Activated naive CD4-positive, alpha-beta T cell treated with Interleukin-2 at 50 U/mL for 16 hours (primary cell): ENCODE results near the gene UBASH3A.

Experiments
- DNase-seq: peaks from one replicate; pipeline ENCODE4 v3.0.0-alpha.2; 2020

Gene UBASH3A, protein sequence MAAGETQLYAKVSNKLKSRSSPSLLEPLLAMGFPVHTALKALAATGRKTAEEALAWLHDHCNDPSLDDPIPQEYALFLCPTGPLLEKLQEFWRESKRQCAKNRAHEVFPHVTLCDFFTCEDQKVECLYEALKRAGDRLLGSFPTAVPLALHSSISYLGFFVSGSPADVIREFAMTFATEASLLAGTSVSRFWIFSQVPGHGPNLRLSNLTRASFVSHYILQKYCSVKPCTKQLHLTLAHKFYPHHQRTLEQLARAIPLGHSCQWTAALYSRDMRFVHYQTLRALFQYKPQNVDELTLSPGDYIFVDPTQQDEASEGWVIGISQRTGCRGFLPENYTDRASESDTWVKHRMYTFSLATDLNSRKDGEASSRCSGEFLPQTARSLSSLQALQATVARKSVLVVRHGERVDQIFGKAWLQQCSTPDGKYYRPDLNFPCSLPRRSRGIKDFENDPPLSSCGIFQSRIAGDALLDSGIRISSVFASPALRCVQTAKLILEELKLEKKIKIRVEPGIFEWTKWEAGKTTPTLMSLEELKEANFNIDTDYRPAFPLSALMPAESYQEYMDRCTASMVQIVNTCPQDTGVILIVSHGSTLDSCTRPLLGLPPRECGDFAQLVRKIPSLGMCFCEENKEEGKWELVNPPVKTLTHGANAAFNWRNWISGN

DNA sequence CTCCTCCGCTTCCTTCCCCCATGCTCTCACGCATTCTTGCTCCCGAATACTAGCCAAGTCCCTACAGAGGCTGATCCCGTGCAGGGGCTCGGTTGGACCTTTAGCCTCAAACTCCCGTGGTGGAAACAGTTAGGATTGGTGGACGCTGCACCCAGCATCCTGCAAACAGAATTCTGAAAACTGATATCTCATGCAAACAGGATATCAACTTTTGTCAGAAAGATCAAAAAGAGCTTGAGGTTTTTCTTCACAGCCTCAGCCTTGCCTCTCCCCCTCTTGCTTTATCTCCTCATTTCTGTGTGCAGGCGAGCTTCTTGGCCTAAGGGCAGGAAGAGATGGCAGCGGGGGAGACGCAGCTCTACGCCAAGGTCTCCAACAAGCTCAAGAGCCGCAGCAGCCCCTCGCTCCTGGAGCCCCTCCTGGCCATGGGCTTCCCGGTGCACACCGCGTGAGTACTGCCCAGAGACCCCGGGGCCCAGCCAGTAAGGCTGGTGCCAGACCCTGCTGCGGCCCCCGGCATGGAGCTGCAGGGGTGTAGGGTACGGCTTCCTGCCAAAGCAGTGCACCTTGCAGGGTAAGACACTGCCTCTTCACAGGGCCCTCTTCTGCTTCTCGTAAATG, at the start of gene UBASH3A:
Gene UBASH3A (plus strand): TSS at position 292 of the 621 bp plus-strand sequence. CDS start 44 bp downstream, at position 336.
- peak; percentile 41 for DNase-seq

DNA sequence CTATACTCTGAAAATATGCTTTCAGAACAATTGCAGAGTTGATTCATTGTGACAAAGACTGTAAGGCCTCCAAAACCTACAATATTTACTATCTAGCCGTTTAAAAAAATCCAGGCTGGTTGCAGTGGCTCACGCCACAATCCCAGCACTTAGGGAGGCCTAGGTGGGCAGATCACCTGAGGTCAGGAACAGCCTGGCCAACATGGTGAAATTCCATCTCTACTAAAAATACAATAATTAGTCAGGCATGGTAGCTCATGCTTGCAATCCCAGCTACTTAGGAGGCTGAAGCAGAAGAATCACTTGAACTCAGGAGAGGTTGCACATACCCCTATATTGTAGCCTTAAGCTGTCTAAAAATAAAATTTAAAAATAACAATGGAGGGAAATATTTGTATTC, 47.7 kb upstream of the UBASH3A start:
- no peak for DNase-seq

DNA sequence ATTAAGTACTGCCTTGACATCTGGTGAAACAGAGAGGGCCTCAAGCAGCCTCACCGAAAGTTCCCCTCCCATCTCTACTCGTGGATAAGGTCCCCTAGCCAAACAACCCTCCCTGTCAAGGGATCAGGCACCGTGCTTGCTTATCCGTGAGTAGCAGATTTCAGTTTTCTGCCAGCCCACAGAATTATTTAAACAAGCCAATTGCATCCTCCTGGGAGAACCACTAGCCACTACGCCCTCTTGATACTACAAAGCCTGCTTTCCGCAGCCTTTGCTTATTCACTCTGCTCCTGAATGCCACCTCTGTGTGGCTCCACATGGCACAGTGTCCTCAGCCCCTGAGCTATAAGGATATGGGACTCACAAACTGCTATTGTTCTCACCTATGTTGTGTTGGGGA, 47.1 kb upstream of the UBASH3A start:
- DNase-seq: no peak

DNA sequence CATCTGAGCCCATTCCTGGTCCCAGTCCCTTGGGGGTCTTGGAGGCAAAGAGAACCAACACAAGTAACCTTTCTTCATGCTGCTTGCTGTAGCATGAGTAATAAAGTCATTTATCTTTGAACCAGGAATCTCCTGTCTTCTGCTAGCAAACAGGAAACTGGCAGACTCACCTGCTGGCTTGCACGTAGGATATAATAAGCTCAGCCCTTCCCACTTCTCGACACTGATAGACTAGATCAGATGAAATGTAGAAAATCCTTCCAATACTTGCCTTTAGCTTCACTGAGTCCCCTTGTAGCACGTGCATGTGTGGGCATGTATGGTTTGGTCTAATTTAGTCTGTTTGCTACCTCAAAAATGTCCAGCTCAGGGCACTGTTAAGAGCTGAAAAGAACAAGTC, 46.4 kb upstream of the UBASH3A start:
- no peak for DNase-seq

DNA sequence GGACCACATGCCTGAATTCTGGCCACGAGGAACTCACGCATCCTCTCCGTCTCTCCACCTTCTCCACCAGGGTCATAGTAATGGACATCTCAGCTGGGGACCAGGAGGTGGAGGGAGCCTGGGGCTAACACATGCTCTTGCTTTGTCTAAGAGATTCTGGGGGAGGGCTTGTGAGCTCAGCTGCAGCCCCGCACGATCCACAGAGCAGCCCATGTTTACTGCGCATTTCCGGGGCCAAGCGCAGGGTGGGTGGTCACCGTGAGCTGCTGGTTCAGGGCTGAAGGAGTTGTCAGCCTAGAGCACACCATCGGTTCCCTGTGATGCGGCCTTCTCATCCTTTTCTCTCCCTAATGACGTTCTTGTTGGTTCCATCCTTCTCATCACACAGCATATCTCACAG, 45.4 kb upstream of the UBASH3A start:
- DNase-seq: no peak

DNA sequence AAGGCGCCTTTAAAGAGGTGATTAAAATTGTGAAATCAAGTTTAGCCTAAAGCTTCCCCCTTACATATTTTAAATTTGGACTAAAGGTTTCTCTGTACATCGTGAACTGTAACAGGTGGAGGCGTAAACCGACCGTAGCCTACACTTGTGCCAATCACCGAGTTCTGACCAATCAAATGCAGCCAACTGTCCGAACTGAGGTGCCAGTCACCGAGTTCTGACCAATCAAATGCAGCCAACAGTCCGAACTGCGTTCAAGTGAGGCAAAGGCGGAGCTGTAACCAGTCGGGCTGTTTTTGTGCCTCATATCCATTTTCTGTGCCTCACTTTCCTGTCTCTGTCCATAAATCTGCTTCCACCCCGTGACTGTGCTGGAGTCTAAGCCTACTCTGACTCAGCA, 44.8 kb upstream of the UBASH3A start:
- no peak for DNase-seq

DNA sequence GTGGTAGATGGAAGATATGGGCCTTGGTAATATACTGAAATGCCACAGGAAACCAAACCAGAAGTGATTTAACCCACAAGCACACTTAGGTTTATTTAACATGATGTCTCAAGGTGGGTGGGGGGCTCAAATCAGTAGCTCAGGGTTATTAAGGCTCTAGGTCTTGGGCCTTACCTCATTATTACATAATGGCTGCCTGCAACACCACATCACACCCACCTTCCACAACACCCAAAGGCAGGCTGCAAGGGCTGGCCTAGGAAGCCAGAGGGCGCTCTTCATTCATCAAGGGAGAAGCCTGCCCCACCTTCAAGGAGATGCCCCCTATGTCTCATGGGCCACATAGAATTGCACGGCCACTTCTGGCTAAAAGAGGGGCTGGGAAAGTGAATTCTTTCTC, 43.4 kb upstream of the UBASH3A start:
- DNase-seq: peak; percentile 15

DNA sequence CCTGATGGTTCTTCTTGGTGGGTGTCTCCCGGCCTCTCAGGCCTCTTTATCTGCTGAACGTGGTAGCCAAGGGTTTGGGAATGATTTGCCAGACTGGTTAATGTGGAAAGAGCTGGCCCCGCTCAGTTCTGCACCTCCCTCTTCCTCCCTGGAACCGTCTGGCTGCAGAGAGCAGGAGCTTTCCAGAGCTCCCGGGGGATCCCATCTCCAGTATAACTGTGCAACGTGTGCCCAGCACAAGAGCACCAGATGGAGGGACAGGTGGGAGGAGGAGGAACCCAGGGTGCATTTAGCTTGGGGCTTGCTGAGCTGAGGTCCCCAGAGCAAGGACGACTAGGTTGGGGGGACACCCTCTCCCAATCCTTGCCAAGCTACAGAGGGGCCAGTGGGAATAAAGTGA, 42.4 kb upstream of the UBASH3A start:
- no peak for DNase-seq

DNA sequence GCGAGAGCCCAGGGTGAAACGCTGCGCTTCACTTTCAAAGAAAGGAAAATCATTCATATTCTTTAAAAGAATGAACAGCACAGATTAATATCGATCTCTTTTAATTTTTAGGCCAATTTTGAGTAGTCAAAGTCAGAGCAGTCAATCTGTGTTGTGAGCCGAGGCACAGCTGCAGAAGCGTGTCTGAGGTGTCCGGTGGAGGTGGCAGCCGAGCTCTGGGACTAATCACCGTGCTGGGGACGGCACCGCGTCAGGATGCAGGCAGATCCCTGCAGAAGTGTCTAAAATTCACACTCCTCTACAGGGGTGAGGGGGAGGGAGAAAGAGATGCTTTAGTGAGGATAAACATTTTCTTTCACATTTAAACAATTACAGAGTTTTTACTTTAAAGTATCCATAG, 41.5 kb upstream of the UBASH3A start:
- DNase-seq: no peak

DNA sequence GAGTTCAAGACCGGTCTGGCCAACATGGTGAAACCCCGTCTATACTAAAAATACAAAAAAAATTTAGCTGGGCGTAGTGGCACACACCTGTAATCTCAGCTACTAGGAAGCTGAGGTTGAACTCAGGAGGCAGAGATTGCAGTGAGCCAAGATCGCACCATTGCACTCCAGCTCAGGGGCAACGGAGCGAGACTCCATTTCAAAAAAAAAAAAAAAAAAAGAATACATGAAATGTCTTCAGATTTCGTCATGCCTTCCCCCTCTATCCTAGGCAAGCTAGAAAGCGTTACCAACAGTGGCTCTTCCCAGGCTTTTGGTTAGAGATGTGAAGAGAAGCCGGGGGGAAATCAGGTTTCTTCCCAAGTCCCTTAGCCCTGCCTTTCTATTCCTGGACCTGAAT, 41.0 kb upstream of the UBASH3A start:
- no peak for DNase-seq

DNA sequence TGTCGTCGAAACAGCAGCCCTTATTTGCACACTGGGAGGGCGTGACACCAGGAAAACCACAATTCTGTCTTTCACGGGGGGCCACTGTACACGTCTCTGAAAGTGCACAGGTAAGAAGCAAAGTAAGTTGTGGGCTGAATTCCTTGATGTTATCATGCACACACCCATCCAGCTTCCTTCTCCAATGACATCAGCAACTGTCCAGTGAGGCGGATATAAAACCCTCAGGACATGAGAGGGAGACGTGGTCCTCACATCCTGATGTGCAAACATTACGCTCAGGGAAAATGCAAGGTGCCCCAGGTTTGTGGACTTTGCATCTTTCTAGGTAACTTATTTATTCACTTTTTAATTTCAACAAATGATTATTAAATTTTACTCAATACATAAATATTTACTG, 40.4 kb upstream of the UBASH3A start:
- no peak for DNase-seq

DNA sequence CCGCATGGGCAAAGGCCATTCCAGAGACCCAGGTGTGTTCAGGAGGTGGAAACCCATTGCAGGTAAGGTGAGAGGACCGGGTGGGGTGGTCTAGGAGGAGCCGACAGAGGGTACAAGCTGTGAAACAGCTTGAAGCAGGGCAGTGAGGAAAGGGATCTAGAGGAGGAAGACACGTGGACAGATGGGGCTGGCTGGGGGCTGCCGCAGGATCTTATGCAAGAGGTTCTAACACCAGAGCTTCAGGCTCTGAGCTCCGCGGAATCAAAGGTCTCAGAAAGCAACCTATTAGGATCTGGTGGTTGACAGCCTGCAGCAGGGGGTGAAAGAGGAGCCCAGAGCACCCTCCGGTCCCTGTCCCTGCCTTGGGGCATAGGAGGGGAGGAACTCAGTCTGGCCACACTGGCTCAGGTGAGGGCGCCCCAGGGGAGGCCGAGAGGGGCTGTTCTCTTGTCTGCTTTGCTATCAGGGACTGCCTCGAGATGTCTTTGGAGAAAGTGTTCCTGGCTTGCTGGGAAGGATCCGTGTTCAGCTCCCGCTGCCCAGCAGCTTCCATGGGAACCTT, 39.3 kb upstream of the UBASH3A start:
- no peak for DNase-seq

DNA sequence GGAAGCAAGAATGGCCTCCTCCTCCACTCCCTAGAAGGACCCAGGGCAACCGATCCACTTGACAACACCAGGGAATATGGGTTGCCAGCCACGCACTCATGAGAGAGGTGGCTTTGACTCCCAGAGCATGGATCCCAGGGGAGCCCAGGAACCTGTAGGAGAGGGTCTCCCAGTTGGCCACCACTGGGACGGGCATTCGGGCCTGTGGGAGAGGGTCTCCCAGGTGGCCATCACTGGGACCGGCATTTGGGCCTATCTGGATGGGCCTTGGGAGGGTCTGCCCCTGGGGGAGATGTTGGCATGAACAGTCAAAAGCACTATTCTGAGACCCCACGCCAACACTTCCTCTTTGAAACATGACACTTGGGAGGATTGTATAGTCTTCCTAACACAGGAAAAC, 37.9 kb upstream of the UBASH3A start:
- DNase-seq: no peak

DNA sequence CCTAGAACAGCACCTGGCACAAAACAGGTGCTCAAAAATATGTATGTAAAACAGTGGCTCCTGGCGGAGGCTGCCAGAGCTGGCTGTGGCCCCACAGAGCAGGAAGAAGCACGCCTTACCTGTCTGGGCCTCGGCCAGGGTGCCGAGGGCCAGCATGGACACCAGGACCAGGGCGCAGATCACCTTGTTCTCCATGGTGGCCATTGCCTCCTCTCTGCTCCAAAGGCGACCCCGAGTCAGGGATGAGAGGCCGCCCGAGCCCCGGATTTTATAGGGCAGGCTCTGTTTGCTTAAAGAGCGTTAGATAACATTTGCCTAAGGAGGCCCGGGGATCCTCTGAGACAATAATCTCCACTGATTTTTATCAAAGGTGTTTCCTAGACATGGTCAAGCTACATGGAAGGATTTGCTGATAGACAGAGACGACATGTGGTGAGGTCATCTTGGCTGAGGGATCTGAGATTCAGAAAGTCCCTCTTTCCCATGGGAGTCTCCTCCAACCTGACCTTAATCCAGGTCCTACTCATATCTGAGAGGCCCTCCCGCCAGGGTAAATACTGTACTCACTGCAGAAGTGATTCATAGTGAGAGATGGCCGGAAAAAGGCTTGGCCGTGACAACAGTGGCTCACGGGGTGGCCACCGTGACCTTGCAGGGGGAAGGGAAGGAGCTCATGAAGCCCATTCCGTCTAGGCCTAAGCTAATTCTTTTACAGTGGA, 37.3 kb upstream of the UBASH3A start, which contains the start of gene TFF1:
Gene TFF1 (minus strand): TSS at position 244 of the 719 bp plus-strand sequence. CDS start 40 bp downstream, at position 204.
- DNase-seq: no peak

DNA sequence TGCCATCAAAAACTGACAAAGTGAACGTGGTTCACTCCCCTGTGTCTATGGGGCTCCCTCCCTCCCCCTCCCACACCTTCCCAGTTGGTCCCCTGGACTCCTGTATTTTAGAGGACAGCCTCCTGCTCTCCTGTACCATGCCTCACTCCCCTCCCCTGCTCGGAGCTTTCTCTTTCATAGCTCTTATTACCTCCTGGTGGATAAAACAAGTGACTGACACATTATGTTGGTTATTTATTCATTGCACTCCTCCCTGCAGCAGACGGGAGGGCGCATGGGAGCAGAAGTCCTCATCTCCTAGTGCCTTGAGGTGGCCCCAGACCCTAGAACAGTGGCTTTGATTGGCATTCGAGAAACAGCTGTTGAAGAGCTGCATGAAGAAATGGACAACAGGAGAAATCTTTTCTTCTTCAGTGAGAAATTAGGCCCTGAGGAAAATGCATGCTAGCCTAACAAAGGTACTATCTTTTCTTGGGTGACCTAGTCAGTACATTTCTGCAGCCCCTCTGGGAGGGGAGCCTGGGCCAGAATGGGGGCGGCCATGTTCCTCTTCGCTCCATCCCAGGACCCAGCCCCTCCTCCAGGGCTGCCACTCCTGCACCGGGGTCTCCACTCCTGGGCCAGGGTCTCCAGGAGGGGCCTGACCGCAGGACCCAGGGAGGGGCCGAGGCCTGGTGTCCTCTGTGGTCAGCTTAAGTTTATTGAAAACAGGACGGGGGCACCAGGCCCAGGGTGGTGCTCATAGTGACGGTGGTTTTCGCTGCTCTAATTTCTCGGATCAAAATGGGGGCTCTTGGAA, 36.1 kb upstream of the UBASH3A start:
- DNase-seq: no peak

DNA sequence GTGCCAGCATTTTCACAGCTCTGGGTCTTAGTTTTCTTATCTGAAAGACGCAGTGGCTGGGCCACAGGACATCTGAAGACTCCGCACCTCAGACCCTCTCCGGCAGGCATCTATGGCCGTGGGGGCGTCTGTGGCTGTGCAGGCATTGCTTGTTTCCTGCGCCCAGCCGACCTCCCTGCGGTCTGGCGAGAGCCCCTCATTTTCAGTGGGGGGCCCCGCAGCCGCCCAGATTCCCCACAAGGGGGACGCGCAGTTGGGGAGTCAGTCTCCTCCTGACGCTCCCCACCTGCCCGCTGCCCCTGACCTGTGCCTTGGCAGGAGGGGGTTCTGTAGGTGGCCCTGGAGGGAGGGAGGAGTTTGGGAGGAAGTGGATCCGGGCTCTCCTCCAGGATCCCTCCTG, 33.9 kb upstream of the UBASH3A start:
- DNase-seq: no peak

DNA sequence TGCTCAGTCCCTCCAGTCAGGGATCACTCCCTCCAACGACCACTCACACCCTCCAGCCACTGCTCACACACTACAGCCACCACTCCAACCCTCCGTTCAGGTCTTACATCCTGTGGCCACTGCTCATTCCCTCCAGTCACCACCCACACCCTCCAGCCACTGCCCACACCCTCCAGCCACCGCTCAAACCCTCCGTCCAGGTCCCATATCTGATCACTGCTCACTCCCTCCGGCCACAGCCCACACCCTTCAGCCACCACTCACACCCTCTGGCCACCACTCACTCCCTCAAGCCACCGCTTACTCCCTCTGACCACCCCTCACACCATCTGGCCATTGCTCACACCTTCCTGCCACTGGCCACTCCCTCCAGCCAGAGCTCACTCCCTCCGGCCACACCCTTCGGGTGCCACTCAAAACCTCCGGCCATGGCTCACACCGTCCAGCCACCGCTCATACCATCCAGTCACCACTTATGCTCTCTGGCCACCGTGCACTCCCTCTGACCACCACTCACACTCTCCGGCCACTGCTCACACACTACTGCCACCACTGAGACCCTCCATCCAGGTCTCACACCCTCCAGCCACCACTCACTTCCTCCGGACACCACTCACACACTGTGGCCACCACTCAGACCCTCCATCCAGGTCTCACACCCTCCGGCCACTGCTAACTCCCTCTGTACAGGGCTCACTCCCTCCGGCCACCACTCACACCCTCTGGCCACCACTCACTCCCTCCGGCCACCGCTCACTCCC, 32.6 kb upstream of the UBASH3A start:
- DNase-seq: no peak

DNA sequence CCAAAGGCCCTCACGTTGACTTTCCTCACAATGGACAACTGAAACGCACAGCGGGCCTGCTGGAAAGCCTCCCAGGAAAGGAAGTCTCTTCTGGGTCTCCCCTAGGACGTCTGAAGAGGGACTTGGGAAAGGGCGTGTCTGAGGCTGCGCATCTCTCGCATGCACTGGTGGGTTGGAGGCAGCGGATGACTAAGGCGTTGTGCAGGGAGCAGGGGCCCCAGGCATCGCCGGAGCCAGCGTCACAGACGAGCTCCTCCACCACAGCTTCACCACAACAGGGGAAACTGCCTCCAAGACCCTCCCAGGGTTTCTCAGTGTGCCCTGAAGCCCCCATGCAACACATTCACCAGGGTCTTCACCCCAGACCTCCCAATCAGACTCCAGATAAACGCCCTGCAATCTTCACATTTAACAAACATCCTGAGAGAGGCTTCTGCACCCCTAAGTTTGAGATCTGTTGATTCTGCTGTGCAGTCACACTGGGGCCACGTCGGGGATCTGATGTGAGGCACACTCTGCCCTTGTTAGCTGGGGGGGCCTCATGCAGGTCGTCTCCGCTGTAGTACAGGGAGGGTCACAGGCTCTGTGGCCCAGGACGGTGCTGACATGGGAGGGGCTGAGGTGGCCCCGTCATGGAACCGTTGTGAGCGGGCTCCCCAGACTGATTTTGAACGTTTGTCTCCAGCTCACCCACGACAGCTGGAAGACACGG, 30.4 kb upstream of the UBASH3A start:
- DNase-seq: peak; percentile 21

DNA sequence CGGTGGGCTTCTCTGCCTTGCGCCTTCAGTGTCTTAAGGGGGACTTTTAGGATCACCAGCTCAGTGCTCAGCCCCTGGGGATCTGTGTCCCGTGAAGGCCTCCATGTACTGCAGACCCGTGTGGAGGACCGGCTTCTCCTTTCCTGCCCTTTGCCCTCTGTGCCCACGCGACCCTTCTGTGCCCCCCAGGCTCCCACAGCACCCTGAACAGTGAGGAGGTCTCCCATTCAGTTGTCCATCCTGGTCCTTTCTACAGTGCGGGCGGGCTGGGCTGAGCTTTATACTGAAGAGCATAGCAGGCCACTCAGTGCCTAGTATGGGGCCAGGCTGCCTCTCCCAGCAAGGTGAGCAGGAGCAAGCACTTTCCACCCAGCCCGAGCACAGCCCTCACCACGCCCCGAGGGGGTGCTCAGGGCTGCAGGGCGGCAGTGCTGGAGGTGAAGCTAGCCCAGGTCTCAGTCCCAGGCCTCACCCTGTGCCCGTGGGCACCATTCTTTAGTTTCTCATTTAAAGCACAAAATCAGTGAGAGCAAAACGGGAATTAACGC, 29.7 kb upstream of the UBASH3A start:
- no peak for DNase-seq

DNA sequence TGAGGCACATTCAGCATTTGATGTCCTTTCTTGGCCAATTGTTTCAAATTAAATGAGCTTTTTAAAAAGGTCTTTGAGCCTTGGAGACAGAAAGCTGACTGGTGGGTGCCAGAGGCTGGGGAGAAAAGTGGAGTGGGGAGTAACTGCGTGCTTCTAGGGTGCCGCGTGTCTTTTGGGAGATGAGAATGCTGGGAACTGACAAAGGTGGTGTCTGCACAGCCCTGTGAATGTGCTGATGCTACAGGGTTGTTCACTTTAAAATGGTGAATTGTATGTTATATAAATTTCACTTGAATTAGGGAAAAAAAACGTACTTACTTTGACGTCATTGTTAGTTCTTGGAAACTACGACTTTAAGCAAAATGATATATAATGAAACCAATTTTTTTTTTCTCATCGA, 29.2 kb upstream of the UBASH3A start:
- DNase-seq: no peak
